ENCODE results near the gene STON1. TPM values are rescaled to one million over a fixed set of nuclear protein-coding genes. Genes with fewer than 3 reads are reported as not detected.

Gene STON1
- total RNA-seq, 1 donor from 2014 or later = 13.2 TPM

DNA sequence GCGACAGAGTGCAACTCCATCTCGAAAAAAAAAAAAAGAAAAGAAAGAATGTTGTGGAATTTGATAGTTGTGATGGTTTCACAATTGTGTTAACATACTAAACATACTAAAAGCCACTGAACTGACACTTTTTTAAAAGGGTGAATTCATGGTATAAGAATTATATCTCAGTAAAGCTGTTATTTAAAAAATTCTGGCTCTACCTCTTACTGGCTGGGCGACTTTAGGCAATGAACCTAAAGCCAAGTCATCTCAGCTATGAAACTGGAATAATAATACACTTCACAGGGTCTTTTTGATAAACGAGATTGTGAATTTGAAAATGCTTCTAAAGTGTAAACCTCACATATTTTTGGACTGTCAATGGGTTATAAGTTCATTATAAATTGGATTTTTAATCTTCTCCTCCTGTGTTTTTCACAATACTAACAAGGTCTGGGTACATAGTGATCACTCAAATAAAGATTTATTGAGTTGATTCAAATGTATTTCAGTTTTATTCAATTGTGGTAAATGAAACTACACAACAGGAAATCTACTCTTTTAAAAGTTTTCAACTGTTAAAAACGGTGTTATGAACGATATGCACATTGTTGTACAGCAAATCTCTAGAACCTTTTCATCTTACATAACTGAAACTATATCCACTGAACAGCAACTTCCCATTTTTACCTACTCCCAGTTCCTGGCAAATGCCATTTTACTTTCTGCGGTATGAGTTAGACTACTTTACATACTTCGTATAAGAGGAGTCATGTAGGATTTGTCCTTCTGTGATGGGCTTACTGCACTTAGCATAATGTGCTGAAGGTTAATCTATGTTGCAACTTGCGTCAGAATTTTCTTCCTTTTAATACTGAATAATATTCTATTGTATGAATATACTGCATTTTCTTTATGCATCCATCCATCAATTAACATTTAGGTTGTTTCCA lies 44.7 kb downstream of the STON1 start:
- H3K4me1 Mint-ChIP-seq = peaks cover 24% of the 10 kb centered on the region
- no peak for DNase-seq (ENCODE audit: low read depth, low spot score)
- TF ChIP-seq, protein P1, sequence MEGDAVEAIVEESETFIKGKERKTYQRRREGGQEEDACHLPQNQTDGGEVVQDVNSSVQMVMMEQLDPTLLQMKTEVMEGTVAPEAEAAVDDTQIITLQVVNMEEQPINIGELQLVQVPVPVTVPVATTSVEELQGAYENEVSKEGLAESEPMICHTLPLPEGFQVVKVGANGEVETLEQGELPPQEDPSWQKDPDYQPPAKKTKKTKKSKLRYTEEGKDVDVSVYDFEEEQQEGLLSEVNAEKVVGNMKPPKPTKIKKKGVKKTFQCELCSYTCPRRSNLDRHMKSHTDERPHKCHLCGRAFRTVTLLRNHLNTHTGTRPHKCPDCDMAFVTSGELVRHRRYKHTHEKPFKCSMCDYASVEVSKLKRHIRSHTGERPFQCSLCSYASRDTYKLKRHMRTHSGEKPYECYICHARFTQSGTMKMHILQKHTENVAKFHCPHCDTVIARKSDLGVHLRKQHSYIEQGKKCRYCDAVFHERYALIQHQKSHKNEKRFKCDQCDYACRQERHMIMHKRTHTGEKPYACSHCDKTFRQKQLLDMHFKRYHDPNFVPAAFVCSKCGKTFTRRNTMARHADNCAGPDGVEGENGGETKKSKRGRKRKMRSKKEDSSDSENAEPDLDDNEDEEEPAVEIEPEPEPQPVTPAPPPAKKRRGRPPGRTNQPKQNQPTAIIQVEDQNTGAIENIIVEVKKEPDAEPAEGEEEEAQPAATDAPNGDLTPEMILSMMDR (conservative IDR thresholded peaks at IDR 0.05) = no peak
- no peaks in the 10 kb centered on the region for H3K27me3 Mint-ChIP-seq (ENCODE audit: low read depth)
- H3K27ac Mint-ChIP-seq (ENCODE audit: unreplicated experiment) = no peak overlapping the region
- no peak overlapping the region for H3K4me3 Mint-ChIP-seq
- H3K9me3 Mint-ChIP-seq = no peaks in the 10 kb centered on the region
- no peaks in the 10 kb centered on the region for H3K36me3 Mint-ChIP-seq (ENCODE audit: low read depth)

DNA sequence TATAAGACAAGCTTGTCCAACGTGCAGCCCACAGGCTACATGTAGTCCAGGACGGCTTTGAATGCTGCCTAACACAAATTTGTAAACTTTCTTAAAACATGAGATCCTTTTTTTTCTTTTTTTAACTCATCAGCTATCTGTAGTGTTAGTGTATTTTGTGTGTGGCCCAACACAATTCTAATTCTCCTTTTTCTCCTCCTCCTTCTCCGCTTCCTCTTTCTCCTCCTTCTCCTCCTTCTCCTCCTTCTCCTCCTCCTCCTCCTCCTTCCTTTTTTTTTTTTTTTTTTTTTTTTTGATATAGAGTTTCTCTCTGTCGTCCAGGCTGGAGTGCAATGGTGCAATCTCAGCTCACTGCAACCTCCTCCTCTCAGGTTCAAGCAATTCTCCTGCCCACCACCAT lies 48.4 kb downstream of the STON1 start:
- no peak for DNase-seq (ENCODE audit: low read depth, low spot score)
- no peak overlapping the region for H3K27ac Mint-ChIP-seq (ENCODE audit: unreplicated experiment)
- peaks cover 4% of the 10 kb centered on the region for H3K4me1 Mint-ChIP-seq
- TF ChIP-seq, protein P1 (conservative IDR thresholded peaks at IDR 0.05) = no peak
- no peaks in the 10 kb centered on the region for H3K9me3 Mint-ChIP-seq
- no peak overlapping the region for H3K4me3 Mint-ChIP-seq
- peaks cover 20% of the 10 kb centered on the region for H3K36me3 Mint-ChIP-seq (ENCODE audit: low read depth)
- H3K27me3 Mint-ChIP-seq (ENCODE audit: low read depth) = no peaks in the 10 kb centered on the region

DNA sequence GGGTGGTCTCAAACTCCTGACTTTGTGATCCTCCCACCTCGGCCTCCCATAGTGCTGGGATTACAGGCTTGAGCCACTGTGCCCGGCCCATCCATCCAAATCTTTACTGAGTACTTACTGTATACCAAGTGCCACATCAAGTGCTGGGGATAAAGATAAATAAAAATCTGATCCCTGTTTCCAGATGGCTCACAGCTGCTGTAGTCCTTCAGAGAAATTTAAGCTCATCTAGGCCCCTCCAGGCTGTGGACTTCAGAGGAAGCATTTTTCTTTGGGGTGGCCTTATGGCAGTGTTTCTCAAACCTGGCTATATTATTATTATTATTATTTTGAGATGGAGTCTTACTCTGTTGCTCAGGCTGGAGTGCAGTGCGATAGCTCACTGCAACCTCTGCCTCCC lies 54.0 kb downstream of the STON1 start:
- no peak for DNase-seq (ENCODE audit: low read depth, low spot score)
- Mint-ChIP-seq H3K27me3 (ENCODE audit: low read depth) (no peaks in the 10 kb centered on the region), H3K4me3 (no peak overlapping the region), H3K36me3 (ENCODE audit: low read depth) (peaks cover 24% of the 10 kb centered on the region), H3K27ac (ENCODE audit: unreplicated experiment) (no peak overlapping the region), H3K4me1 (peaks cover 40% of the 10 kb centered on the region), H3K9me3 (no peaks in the 10 kb centered on the region)
- TF ChIP-seq, protein P1 (conservative IDR thresholded peaks at IDR 0.05) = no peak

DNA sequence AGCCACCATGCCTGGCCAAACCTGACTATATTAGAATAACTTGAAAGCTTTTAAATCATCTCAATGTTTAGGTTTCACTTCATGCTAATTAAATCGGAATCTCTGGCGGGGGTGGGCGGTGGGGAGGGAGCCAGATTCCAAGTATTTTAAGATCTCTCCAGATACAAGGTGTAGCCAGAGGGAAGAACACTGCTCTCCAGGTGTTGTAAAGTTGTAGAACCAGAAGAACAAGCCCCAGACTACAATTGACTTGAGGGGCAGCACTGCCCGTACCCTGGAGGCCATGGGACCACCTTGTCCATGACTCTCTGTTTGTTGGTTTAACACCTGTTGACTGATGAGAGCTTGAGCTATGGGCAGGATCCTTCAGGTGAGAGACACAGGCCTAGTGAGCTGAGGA lies 54.6 kb downstream of the STON1 start:
- Mint-ChIP-seq H3K27ac (ENCODE audit: unreplicated experiment) (no peak overlapping the region), H3K27me3 (ENCODE audit: low read depth) (no peaks in the 10 kb centered on the region), H3K4me3 (no peak overlapping the region), H3K9me3 (no peaks in the 10 kb centered on the region), H3K36me3 (ENCODE audit: low read depth) (peaks cover 24% of the 10 kb centered on the region), H3K4me1 (peaks cover 42% of the 10 kb centered on the region)
- TF ChIP-seq, protein P1 (conservative IDR thresholded peaks at IDR 0.05) = no peak
- no peak for DNase-seq (ENCODE audit: low read depth, low spot score)

DNA sequence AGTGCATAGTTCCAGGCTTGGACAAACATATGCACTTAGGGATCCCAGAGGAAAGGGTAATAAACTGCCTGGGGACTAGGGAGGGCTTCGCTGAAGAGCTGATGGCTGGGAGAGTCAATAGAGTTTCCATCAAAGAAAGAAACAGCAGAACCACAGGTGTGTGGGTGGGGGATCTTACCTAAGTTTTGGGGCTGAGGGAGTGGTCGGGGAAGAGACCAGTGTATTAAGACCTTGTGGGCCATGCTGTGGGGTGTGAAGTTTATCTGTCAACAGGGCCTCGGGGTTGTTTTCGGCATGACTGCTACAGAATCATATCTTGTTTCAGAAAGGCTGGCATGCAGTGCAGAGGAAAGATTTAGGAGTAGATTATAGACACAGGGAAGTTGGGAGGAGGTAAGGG lies 56.5 kb downstream of the STON1 start:
- DNase-seq (ENCODE audit: low read depth, low spot score) = no peak
- no peak overlapping the region for H3K4me3 Mint-ChIP-seq
- H3K27ac Mint-ChIP-seq (ENCODE audit: unreplicated experiment) = no peak overlapping the region
- peaks cover 41% of the 10 kb centered on the region for H3K4me1 Mint-ChIP-seq
- TF ChIP-seq, protein P1 (conservative IDR thresholded peaks at IDR 0.05) = no peak
- H3K36me3 Mint-ChIP-seq (ENCODE audit: low read depth) = peaks cover 15% of the 10 kb centered on the region
- no peaks in the 10 kb centered on the region for H3K9me3 Mint-ChIP-seq
- H3K27me3 Mint-ChIP-seq (ENCODE audit: low read depth) = no peaks in the 10 kb centered on the region

Measured in neural crest cell (in vitro differentiated cells).